Hematopoietic multipotent progenitor cell (in vitro differentiated cells): ENCODE measurements around the gene TLNRD1. TPM values are rescaled to one million over a fixed set of nuclear protein-coding genes. Genes with fewer than 3 reads are reported as not detected.
A peak's percentile ranks its signal among the peaks of the same experiment; 100 is the strongest.

Experiments
- DNase-seq, 3 donors: peaks; one replicate each; pipeline ENCODE4 v3.0.0-alpha.2; 2011 to 2015; ENCODE audit warnings: low read depth in 2 of 3, low spot score in 2 of 3
- total RNA-seq: library from RNA; depleted of rRNA; stranded (reverse); fragments of >200 nt; gene quantifications from one replicate; pipeline ENCODE4 v1.2.3, GENCODE V29; 2012

The TLNRD1 gene
- total RNA-seq, 1 donor: 16.7 TPM

GRCh38 chr15:80976851-80977250 lies 23.9 kb upstream of the TLNRD1 start:
- no peak for DNase-seq

GRCh38 chr15:80977627-80978036 lies 23.1 kb upstream of the TLNRD1 start:
- peak in 1 of 3 donors; percentile 77 for DNase-seq

GRCh38 chr15:80978685-80979329 lies 21.9 kb upstream of the TLNRD1 start:
- DNase-seq: no peak

- no peak for DNase-seq
These were observed 21.1 kb upstream of the TLNRD1 start for GRCh38 chr15:80979538-80980200.

- peak in 1 of 3 donors; percentile 50 for DNase-seq
These were observed 18.5 kb upstream of the TLNRD1 start for GRCh38 chr15:80982205-80982604.

- DNase-seq: no peak
These were observed 17.9 kb upstream of the TLNRD1 start for GRCh38 chr15:80982839-80983238.

- peak in 2 of 3 donors; percentile 76 to 87 for DNase-seq
These were observed 15.9 kb upstream of the TLNRD1 start for GRCh38 chr15:80984856-80985255.

GRCh38 chr15:80985981-80986380 lies 14.7 kb upstream of the TLNRD1 start:
- no peak for DNase-seq

- no peak for DNase-seq
These were observed 14.2 kb upstream of the TLNRD1 start for GRCh38 chr15:80986487-80986886.

GRCh38 chr15:80988148-80988796 lies 12.5 kb upstream of the TLNRD1 start:
- no peak for DNase-seq

- no peak for DNase-seq
These were observed 11.6 kb upstream of the TLNRD1 start for GRCh38 chr15:80989081-80989517.

- peak; percentile 91 to 96 (median 96) for DNase-seq
These were observed 10.9 kb upstream of the TLNRD1 start, which contains the start of gene MESD for GRCh38 chr15:80989518-80990478. TSS of gene MESD (minus strand) at chr15:80989819. CDS start at chr15:80989791, 28 bp downstream.

GRCh38 chr15:80990955-80991354 lies 9.8 kb upstream of the TLNRD1 start:
- DNase-seq: no peak

GRCh38 chr15:80991421-80991820 lies 9.3 kb upstream of the TLNRD1 start:
- DNase-seq: peak in 1 of 3 donors; percentile 64

GRCh38 chr15:80992006-80992405 lies 8.7 kb upstream of the TLNRD1 start:
- DNase-seq: no peak

- no peak for DNase-seq
These were observed 8.3 kb upstream of the TLNRD1 start for GRCh38 chr15:80992441-80992840.

- peak in 1 of 3 donors; percentile 54 for DNase-seq
These were observed 4.5 kb upstream of the TLNRD1 start for GRCh38 chr15:80996247-80996646.

GRCh38 chr15:80997692-80998091 lies 3.0 kb upstream of the TLNRD1 start:
- no peak for DNase-seq

- no peak for DNase-seq
These were observed 2.5 kb upstream of the TLNRD1 start for GRCh38 chr15:80998251-80998650.

- DNase-seq: peak in 2 of 3 donors; percentile 24 to 40
These were observed 1.1 kb upstream of the TLNRD1 start for GRCh38 chr15:80999623-81000036.
